Measurements from ENCODE around the gene TMEM154. TPM values are rescaled to one million over a fixed set of nuclear protein-coding genes. Genes with fewer than 3 reads are reported as not detected.

TMEM154 gene
- total and polyA plus RNA-seq, 9 donors: 0.11 to 1.5 (median 0.53) TPM

DNA sequence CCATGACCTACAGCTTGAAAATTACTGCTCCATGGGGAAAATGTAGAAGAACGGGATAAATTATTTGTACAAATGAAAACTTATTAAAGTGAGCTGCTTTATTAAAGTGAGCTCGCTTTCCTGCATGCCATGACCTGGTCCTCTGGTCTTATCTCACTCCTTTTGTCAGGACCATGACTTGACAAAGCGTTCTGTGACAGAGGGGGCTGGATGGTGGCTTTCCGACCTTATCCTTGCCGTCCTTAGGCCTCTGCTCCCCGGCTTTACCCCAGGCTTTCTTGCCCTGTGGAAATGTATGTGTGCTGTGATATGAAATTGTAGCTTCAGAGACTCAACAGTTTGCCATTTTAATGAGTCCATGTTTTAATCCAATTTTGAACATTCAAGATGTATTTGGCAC is 99.9 kb downstream of the TMEM154 start:
- intact Hi-C loops (cut with DNase I): no loop called here
- H3K36me3 ChIP-seq: no peaks in the 10 kb centered on the region
- TF ChIP-seq, protein P1, sequence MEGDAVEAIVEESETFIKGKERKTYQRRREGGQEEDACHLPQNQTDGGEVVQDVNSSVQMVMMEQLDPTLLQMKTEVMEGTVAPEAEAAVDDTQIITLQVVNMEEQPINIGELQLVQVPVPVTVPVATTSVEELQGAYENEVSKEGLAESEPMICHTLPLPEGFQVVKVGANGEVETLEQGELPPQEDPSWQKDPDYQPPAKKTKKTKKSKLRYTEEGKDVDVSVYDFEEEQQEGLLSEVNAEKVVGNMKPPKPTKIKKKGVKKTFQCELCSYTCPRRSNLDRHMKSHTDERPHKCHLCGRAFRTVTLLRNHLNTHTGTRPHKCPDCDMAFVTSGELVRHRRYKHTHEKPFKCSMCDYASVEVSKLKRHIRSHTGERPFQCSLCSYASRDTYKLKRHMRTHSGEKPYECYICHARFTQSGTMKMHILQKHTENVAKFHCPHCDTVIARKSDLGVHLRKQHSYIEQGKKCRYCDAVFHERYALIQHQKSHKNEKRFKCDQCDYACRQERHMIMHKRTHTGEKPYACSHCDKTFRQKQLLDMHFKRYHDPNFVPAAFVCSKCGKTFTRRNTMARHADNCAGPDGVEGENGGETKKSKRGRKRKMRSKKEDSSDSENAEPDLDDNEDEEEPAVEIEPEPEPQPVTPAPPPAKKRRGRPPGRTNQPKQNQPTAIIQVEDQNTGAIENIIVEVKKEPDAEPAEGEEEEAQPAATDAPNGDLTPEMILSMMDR (IDR thresholded peaks at IDR 0.05): no peak
- TF ChIP-seq POLR2A (IDR thresholded peaks at IDR 0.05) (no peak), EP300 (IDR thresholded peaks at IDR 0.05) (no peak)
- no peak for DNase-seq
- no peaks in the 10 kb centered on the region for H3K4me1 ChIP-seq (ENCODE audit: insufficient read depth)
- no peak overlapping the region for H3K4me3 ChIP-seq
- no peaks in the 10 kb centered on the region for H3K27me3 ChIP-seq
- WGBS, 3 donors: 89 to 90% (median 90%) methylated on average over 6 of the region's 6 CpGs
- H3K9me3 ChIP-seq: no peaks in the 10 kb centered on the region
- H3K27ac ChIP-seq: no peak overlapping the region

DNA sequence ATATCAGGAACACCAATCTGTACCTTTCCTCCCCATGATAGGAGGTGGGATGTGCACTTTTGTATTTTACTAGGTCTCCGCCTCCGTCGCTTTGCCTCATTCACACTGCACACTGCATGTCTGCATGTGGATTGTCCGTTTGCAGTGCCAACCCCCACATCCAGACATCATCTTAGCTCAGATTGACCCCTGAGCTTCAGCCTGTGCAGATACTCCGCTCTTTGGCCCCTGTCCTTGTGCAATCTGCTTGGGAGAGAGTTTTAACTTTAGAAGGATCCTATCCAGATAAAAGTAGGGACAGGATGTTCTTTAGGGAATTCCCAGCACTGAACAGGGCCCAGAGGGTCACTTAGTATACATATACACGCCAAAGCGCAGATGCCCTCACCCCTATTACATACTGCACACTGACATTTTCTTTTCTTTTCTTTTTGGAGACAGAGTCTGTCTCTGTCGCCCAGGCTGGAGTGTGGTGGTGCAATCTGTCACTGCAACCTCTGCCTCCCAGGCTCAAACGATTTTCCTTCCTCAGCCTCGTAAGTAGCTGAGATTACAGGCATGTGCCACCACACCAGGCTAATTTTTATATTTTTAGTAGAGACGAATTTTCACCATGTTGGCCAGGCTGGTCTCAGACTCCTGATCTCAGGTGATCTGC is 100.6 kb downstream of the TMEM154 start:
- Histone ChIP-seq H3K27ac (no peak overlapping the region), H3K27me3 (no peaks in the 10 kb centered on the region), H3K4me3 (no peak overlapping the region), H3K4me1 (ENCODE audit: insufficient read depth) (no peaks in the 10 kb centered on the region), H3K9me3 (no peaks in the 10 kb centered on the region), H3K36me3 (no peaks in the 10 kb centered on the region)
- 72 to 78% (median 75%) methylated on average over 11 of the region's 11 CpGs for WGBS, 3 donors
- DNase-seq: no peak
- intact Hi-C loops (cut with DNase I): no loop called here
- TF ChIP-seq EP300 (IDR thresholded peaks at IDR 0.05): no peak
- no peak for TF ChIP-seq POLR2A (IDR thresholded peaks at IDR 0.05)
- TF ChIP-seq, protein P1 (IDR thresholded peaks at IDR 0.05): no peak

DNA sequence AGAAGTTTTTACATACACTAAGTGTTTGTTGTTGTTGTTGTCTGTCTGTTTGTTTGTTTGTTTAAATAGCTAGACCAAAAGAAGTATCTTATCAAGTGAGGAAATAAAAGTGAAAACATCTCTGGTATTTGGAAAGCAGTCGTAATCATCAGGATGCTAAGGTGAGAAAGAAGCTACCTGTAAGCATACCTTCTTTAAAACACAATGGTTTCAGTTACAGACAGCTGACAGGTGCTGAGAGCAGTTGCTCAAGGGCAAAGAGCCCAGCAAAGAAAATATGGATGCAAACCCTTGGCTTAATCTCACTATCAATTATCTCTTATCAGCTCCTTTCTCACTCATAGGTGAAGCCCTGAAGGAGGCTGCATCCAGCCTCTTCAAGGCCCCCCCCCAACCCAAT is 101.1 kb downstream of the TMEM154 start:
- 44 to 51% (median 48%) methylated on average over 1 of the region's 1 CpG for whole genome bisulfite sequencing, 3 donors
- H3K9me3 ChIP-seq: no peaks in the 10 kb centered on the region
- DNase-seq: no peak
- intact Hi-C loops (cut with DNase I): no loop called here
- no peak overlapping the region for H3K4me3 ChIP-seq
- H3K4me1 ChIP-seq (ENCODE audit: insufficient read depth): no peaks in the 10 kb centered on the region
- no peak for TF ChIP-seq EP300 (IDR thresholded peaks at IDR 0.05)
- TF ChIP-seq, protein P1 (IDR thresholded peaks at IDR 0.05): no peak
- no peak for TF ChIP-seq POLR2A (IDR thresholded peaks at IDR 0.05)
- H3K36me3 ChIP-seq: no peaks in the 10 kb centered on the region
- no peaks in the 10 kb centered on the region for H3K27me3 ChIP-seq
- no peak overlapping the region for H3K27ac ChIP-seq

DNA sequence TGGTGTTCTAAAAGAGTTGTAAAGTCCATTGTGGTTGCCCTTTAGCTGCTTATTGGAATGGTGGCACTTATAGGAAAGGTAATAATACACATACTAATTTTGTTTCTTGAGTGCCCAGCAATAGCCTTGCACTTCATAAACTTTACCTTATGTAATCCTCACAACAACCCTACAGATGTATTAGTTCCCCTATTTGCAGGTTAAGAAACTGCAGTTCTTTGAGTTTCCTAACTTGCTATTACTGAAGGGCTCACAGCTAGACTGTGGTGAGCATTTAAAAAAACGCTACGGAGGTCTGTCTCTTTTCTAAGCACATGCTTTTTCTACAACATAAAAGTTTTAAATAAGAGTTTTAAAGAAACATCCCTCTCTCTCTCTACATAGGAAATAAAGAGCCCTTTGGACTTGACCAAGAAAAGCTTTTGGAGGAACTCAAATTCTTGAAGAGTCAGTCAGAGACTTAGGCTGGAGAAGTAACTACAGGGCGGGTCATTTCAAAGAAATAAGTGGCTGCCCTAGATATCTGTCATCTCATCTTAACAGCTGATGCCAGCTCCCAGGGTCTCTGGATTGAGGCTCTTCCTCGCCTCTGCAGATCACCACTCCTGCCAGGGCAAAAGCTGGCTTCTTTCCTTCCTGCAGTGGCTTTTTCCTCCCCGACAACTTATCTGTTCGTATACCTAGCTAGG is 101.9 kb downstream of the TMEM154 start:
- H3K9me3 ChIP-seq: no peaks in the 10 kb centered on the region
- H3K27ac ChIP-seq: no peak overlapping the region
- no peak for TF ChIP-seq EP300 (IDR thresholded peaks at IDR 0.05)
- no peaks in the 10 kb centered on the region for H3K36me3 ChIP-seq
- H3K4me1 ChIP-seq (ENCODE audit: insufficient read depth): no peaks in the 10 kb centered on the region
- intact Hi-C loops (cut with DNase I): no loop called here
- DNase-seq: no peak
- no peak overlapping the region for H3K4me3 ChIP-seq
- 47 to 57% (median 49%) methylated on average over 6 of the region's 6 CpGs for WGBS, 3 donors
- H3K27me3 ChIP-seq: no peaks in the 10 kb centered on the region

DNA sequence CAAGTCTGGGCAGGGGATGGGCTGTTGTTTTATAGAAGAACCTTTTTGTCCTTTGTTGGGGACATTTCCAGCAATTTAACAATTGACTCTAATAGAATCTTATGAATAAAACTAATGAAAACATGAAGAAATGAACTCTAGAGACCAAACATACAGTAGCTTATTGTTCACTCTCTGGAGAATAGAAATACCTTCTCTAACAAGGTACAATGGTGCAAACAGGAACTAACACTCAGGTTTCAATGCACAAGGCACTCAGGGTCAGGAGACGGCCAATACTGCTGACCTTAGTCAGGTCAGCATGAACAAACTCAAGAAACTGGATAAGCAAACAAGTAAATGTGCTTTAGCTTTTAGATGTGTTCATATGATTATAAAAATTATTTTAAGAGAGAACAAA is 104.3 kb downstream of the TMEM154 start:
- WGBS, 3 donors: 54 to 68% (median 56%) methylated on average over 1 of the region's 1 CpG
- Histone ChIP-seq H3K27me3 (no peaks in the 10 kb centered on the region), H3K4me1 (ENCODE audit: insufficient read depth) (no peaks in the 10 kb centered on the region), H3K36me3 (no peaks in the 10 kb centered on the region), H3K9me3 (no peaks in the 10 kb centered on the region), H3K27ac (no peak overlapping the region), H3K4me3 (no peak overlapping the region)
- intact Hi-C loops (cut with DNase I): no loop called here
- DNase-seq: no peak
- TF ChIP-seq, protein P1 (IDR thresholded peaks at IDR 0.05): no peak
- no peak for TF ChIP-seq EP300 (IDR thresholded peaks at IDR 0.05)
- no peak for TF ChIP-seq POLR2A (IDR thresholded peaks at IDR 0.05)

All from ovary (tissue), 9 donors.